Measurements from ENCODE around the gene DUS1L.

Gene DUS1L

DNA sequence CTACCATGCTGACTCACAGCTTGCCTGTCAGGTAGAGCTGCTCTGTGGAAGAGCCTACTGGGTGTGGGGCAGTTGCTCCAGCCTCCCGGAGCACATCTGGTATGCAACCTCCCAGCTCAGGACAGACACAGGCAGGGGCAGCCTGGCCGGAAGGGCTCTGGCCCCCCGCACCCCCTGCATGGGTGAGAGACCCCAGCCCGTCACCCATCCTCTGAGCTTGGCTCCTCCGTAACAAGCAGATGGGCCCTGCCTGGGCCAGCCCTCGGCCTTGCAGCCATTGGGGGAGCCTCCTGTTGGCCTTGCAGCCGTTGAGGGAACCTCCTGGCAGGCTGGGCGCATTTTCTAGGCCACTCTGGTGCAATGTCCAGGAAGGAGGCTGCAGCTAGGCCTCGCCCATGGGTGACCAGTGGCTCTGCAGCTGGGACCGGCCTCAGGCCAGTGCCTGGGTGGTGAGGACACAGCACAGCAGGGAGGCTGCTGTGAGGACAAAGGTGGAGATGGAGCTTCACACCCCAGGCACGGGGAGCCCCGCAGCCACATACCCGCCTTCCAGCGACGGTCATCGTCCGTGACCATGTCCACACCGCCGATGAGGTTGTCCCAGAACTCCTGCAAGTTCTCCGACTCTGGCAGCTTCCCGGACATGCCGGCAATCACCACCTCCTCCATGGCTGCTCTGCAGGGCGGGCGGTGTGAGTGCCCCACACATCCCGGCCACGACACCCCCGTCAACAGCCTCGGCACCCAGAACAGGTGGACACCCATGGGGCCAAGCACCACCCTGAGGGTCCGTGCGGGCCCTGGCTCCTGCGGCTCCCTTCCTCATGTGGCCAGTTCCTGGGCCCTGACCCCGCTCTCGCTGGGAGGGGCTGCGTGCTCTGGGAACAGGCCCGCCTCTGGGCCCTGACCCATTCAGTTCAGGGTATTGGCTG, 30.4 kb upstream of the DUS1L start:
- TF ChIP-seq TAF1 (IDR thresholded peaks at IDR 0.05; ENCODE audit: low read depth, low read length) (no peak), POLR2AphosphoS5 (IDR thresholded peaks at IDR 0.05; ENCODE audit: low read depth, low read length) (no peak), POU2F2 (IDR thresholded peaks at IDR 0.05; ENCODE audit: low read depth, low read length) (no peak), SPI1 (IDR thresholded peaks at IDR 0.05; ENCODE audit: low read depth, low read length) (no peak), POLR2A (IDR thresholded peaks at IDR 0.05; ENCODE audit: low read depth, low read length) (no peak), PAX5 (IDR thresholded peaks at IDR 0.05; ENCODE audit: insufficient read depth, low read length, severe bottlenecking) (no peak)
- peak; percentile 66 for FAIRE-seq

DNA sequence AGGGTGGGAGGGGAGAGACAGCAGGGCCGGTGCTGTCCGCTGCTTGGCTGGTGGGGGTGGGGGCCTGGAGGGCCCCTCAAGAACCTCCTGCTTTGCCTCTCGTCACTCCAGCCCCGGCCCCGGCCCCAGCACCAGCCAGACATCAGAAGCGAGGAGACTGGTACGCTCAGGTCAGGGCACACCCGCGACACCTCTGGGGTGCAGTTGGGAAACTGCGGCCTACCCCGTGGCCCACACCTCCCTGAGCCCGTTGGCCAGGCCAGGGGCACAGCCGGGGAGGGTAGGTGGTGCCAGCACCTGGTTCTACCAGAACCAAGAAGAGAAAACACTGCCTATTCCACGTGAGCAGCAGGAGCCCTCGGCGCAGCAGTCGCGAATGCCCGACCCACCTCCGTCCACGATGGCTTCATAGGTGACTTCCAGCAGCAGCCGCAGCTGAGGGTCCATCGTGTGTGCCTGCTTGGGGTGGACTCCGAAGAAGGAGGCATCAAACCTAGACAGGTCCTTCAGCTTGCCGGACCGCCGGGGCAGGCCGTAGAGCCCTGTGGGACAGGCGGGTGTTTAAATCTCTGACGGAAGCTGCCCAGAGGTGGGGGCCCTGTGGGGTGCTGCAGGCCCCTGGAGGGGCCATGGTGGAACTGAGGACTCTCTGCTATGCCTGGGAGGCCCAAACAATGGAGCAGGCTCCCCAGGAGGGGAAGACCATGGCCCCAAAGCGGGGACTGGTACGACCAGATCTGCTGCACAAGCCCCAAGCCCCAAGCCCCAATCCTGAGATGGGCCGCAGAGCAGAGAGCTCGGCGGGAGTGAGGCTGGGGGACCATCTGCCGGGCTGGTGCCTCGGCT, 29.6 kb upstream of the DUS1L start:
- FAIRE-seq (no peak), DNase-seq (ENCODE audit: insufficient read length, low spot score) (no peak)
- TF ChIP-seq POU2F2 (IDR thresholded peaks at IDR 0.05; ENCODE audit: low read depth, low read length) = no peak
- TF ChIP-seq TAF1 (IDR thresholded peaks at IDR 0.05; ENCODE audit: low read depth, low read length) = no peak
- TF ChIP-seq SPI1 (IDR thresholded peaks at IDR 0.05; ENCODE audit: low read depth, low read length) = no peak
- TF ChIP-seq PAX5 (IDR thresholded peaks at IDR 0.05; ENCODE audit: insufficient read depth, low read length, severe bottlenecking) = no peak
- TF ChIP-seq POLR2A (IDR thresholded peaks at IDR 0.05; ENCODE audit: low read depth, low read length) = no peak
- no peak for TF ChIP-seq POLR2AphosphoS5 (IDR thresholded peaks at IDR 0.05; ENCODE audit: low read depth, low read length)

More for the DNA sequence above, 30.4 kb upstream of the DUS1L start:
- no peak for DNase-seq (ENCODE audit: insufficient read length, low spot score)

DNA sequence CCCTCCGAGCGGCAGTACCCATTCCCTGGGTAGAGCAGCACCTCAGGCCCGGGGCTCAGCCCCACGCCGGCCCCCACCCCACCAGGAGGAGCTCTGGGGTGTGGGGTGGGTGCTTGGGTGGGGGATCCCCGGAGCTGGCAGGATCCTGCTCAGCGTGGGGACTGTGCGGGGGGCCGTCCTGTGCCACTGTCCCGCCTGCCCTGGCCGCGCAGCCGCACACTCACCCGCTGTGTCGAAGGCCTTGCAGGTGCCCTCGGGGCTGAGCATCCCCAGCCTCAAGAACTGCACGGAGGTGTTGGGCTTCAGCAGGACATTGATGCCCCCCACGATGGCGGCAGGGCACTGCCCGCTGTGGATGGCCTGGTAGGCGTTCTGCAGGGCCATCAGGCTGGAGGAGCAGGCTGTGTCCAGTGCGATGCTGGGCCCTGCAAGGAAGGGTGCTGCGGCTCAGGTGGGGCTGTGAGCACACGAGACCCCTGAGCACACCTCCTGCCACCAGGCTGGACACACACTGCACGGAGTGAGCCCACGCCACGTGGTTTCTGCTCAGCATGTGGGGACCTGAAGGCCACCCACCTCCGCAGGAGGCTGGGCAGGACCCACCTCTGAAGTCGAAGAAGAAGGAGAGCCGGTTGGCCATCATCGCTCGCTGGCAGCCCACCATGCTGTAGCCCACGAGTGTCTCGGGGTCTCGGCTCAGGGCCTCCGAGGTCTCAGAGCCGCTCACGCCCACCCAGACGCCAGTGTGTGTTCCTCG, 27.6 kb upstream of the DUS1L start:
- TF ChIP-seq POLR2AphosphoS5 (IDR thresholded peaks at IDR 0.05; ENCODE audit: low read depth, low read length) (no peak), SPI1 (IDR thresholded peaks at IDR 0.05; ENCODE audit: low read depth, low read length) (no peak), POLR2A (IDR thresholded peaks at IDR 0.05; ENCODE audit: low read depth, low read length) (no peak), PAX5 (IDR thresholded peaks at IDR 0.05; ENCODE audit: insufficient read depth, low read length, severe bottlenecking) (no peak), TAF1 (IDR thresholded peaks at IDR 0.05; ENCODE audit: low read depth, low read length) (no peak), POU2F2 (IDR thresholded peaks at IDR 0.05; ENCODE audit: low read depth, low read length) (no peak)
- FAIRE-seq (no peak), DNase-seq (ENCODE audit: insufficient read length, low spot score) (no peak)

DNA sequence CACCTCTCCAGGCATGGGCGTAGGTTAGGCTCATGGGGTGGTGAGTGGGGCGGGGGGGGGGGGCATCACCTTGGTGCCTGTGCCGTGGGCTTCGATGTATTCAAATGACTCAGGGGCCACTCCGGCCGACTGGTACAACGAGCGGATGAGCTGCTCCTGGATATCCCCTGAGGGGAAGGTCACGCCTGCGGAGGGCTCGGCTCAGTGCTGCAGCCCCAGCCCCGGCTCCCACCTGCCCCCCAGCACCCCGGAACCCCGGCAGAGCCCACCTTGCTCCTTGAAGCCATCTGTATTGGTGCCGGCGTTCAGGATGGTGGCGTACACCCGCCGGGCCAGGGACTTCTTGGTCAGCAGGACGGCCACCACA, 27.0 kb upstream of the DUS1L start:
- no peak for FAIRE-seq
- TF ChIP-seq SPI1 (IDR thresholded peaks at IDR 0.05; ENCODE audit: low read depth, low read length) = no peak
- TF ChIP-seq PAX5 (IDR thresholded peaks at IDR 0.05; ENCODE audit: insufficient read depth, low read length, severe bottlenecking) = no peak
- no peak for TF ChIP-seq POLR2AphosphoS5 (IDR thresholded peaks at IDR 0.05; ENCODE audit: low read depth, low read length)
- no peak for TF ChIP-seq POU2F2 (IDR thresholded peaks at IDR 0.05; ENCODE audit: low read depth, low read length)
- TF ChIP-seq TAF1 (IDR thresholded peaks at IDR 0.05; ENCODE audit: low read depth, low read length) = no peak
- no peak for TF ChIP-seq POLR2A (IDR thresholded peaks at IDR 0.05; ENCODE audit: low read depth, low read length)
- DNase-seq (ENCODE audit: insufficient read length, low spot score) = no peak

DNA sequence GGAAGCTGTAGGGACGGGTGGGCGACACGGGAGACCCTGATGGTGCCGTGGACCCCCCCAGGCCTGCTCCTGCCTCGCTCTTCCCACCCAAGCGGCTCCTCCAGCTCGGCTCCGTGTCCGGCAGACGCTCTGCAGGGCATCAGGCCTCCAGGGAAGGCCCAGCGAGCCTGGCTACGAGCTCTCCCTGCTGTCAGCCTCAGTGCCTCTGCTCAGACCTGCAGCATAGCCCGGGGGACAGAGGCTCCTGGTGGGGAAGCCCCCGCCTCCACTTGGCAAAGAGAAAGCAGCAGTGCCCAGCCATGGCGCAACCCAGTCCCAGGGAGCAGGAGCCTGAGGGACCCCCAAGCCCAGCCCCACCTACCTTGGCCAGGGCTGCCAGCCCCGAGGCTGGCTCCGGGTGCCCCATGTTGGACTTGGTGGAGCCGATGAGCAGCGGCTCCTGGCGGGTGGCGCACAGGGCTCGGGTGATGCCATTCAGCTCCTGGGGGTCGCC, 26.5 kb upstream of the DUS1L start:
- TF ChIP-seq PAX5 (IDR thresholded peaks at IDR 0.05; ENCODE audit: insufficient read depth, low read length, severe bottlenecking) (no peak), POU2F2 (IDR thresholded peaks at IDR 0.05; ENCODE audit: low read depth, low read length) (no peak), POLR2A (IDR thresholded peaks at IDR 0.05; ENCODE audit: low read depth, low read length) (no peak), TAF1 (IDR thresholded peaks at IDR 0.05; ENCODE audit: low read depth, low read length) (no peak), SPI1 (IDR thresholded peaks at IDR 0.05; ENCODE audit: low read depth, low read length) (no peak), POLR2AphosphoS5 (IDR thresholded peaks at IDR 0.05; ENCODE audit: low read depth, low read length) (no peak)
- FAIRE-seq (no peak), DNase-seq (ENCODE audit: insufficient read length, low spot score) (no peak)

DNA sequence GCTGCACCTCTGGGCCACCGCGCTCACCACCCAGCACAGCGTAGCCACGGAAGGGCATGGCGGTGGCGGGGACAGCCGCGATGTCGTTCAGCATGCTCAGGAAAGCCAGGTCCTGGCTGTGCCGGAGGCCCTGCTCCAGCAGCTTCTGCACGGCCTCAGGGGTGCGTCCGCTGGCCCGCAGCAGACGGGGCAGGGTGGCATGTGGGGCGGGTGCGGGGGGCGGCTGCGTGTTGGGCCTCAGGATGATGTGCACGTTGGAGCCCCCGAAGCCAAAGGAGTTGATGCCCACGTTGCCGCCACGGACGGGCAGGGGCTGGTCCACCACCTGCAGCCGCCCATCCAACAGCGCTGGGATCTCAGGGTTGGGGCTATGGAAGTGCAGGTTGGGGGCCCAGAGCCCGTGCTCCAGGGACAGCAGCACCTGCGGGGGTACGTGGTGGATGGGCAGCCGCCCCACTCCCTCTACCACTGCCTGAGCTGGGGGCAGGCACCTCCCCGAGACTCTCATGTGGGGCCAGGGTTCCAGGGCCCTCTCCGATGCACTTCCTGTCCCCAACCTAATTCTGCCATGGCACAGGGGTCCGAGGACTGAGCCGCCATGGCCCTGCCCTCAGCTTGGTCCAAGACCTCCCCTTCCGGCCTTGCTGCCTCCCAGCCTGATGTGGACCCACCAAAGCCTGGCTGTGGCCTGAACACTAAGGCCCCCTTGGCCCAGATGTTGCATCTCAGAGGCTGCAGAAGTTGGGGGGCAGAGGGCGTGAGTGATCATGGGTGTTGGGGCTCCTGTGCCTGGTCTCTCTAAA, 25.9 kb upstream of the DUS1L start:
- FAIRE-seq = no peak
- TF ChIP-seq POLR2AphosphoS5 (IDR thresholded peaks at IDR 0.05; ENCODE audit: low read depth, low read length) = no peak
- TF ChIP-seq SPI1 (IDR thresholded peaks at IDR 0.05; ENCODE audit: low read depth, low read length) = no peak
- no peak for TF ChIP-seq POU2F2 (IDR thresholded peaks at IDR 0.05; ENCODE audit: low read depth, low read length)
- no peak for TF ChIP-seq POLR2A (IDR thresholded peaks at IDR 0.05; ENCODE audit: low read depth, low read length)
- TF ChIP-seq PAX5 (IDR thresholded peaks at IDR 0.05; ENCODE audit: insufficient read depth, low read length, severe bottlenecking) = no peak
- no peak for TF ChIP-seq TAF1 (IDR thresholded peaks at IDR 0.05; ENCODE audit: low read depth, low read length)
- no peak for DNase-seq (ENCODE audit: insufficient read length, low spot score)

DNA sequence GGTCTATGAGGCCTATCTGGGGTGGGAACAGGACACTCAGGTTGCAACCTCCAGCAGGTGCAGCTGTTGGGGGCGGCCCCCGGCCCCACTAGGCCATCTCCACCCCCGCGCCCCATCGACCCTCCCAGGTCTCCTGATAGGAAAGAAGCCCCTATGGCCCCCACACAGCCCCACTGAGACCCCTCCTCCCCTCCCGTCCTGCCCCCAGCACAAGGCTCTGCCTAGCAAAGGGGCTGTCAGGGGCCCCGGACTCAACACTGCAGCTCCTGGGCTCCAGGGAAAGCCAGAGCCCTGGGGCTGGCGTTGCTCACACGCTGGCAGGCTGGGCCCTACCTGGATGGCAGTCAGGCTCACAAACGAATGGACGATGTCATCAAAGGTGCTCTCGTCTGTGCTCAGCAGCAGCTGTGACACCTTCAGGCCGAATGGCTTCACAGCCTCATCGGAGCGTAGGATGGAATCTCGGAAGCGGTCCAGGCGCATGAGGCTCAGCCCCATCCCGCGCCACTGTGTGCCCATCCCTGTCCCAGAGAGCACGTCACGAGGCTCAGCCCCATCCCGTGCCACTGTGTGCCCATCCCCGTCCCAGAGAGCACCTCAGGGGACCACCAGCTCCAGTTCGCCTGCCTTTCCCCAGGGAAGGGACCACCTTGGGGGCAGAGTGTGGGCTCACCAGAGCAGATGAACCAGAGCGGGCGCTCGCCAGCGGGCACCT, 25.1 kb upstream of the DUS1L start:
- FAIRE-seq (no peak), DNase-seq (ENCODE audit: insufficient read length, low spot score) (no peak)
- TF ChIP-seq POLR2A (IDR thresholded peaks at IDR 0.05; ENCODE audit: low read depth, low read length) (no peak), POLR2AphosphoS5 (IDR thresholded peaks at IDR 0.05; ENCODE audit: low read depth, low read length) (no peak), SPI1 (IDR thresholded peaks at IDR 0.05; ENCODE audit: low read depth, low read length) (no peak), TAF1 (IDR thresholded peaks at IDR 0.05; ENCODE audit: low read depth, low read length) (no peak), PAX5 (IDR thresholded peaks at IDR 0.05; ENCODE audit: insufficient read depth, low read length, severe bottlenecking) (no peak), POU2F2 (IDR thresholded peaks at IDR 0.05; ENCODE audit: low read depth, low read length) (no peak)

Measured in GM12891 (cell line).